ENCODE measurements around the gene LCLAT1.

LCLAT1 gene

DNA sequence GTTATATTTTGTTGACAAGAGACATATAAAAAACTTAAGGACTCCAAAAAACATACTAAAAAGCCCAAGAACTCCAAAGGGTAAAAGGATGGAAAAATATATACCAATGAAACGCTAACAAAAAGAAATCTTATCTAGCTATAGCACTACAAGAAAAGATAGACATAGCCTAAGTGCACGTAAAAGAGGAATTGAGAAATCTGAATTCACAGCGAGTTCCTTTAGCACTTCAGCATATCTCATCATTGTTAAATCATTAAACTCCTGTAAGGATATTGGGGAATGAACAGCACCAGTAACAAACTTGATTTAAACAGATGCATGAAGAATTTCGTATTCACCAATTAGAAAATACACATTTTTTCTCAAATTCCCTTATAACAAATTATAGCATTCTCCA lies 226.1 kb downstream of the LCLAT1 start:
- no peak for DNase-seq (ENCODE audit: low spot score)

- no peak for DNase-seq (ENCODE audit: low spot score)
Measured at GRCh38 chr2:30675758-30676157, 228.7 kb downstream of the LCLAT1 start.

GRCh38 chr2:30677231-30677630 lies 230.2 kb downstream of the LCLAT1 start:
- DNase-seq (ENCODE audit: low spot score), result no peak

DNA sequence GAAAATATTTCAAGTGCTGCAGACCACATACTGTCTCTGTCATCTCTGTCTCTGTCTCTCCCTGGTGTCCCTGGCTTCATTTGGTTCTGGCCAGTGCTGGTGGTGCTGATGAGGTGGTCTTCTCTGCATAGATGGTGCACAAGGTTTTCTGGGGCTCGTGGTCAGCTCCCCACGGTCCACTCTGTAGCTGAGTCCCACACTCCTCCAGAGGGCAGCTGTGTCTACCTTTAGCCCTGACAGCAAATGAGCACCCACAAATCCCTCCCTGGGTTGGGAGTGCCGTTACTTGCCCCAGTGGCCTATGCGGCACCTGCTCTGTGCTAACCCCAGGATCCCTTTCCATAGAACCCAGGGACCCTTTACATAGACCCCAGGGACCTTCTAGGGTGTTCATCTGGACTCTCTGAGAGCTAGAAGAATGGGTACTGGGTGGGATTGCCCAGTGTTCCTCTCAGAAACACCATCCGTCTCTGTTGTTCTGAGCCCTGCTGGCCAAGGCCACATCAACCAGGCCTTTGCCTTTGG lies 230.9 kb downstream of the LCLAT1 start:
- no peak for DNase-seq (ENCODE audit: low spot score)

- DNase-seq (ENCODE audit: low spot score), result no peak
Measured at GRCh38 chr2:30678410-30679137, 231.5 kb downstream of the LCLAT1 start.

DNA sequence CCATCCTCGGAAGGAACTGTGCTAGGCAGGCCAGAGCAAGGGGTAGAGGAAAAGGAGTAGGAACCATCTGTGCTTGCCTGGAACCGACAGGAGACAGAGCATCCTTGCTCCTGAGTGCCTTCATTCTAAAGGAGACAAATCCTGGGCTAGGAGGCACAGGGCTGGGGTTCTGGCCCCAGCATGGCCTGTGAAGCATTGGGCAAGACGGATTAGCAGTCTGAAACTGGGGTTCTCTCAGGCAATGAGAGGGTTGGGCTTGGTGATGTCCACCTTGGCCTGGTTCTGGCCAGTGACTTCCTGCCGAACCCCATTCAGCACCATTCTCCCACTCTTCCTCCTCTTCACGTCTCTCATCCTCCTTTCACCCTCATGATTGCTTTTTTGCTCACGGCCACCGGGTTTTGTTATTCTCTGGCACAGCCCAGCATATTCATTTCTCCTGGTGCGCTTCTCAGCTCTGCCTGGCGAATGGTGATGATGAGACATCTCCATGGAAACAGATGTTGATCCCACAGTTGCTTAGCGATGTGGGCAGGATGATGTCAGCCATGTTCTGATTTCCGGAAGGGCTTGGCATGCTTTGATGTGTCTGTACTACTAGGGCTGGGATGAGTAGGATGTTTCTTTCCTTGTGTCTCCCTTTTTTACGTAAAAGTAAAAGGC lies 232.5 kb downstream of the LCLAT1 start:
- peak; percentile 40 for DNase-seq (ENCODE audit: low spot score)

- DNase-seq (ENCODE audit: low spot score), result no peak
Measured at GRCh38 chr2:30680121-30680520, 233.1 kb downstream of the LCLAT1 start.

DNA sequence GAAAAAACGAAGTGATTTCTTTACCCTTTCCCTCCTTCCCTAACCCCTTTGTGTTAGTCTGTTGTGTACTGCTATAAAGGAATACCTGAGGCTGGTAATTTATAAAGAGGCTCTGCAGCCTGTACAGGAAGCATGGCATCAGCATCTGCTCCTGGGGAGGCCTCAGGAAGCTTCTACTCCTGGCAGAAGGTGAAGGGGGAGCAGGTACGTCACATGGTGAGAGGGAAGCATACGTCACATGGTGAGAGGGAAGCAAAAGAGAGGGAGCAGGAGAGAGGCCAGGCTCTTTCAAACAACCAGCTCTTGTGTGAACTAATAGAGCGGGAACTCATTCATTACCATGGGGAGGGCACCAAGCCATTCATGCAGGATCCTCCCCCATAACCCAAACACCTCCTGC lies 234.0 kb downstream of the LCLAT1 start:
- DNase-seq (ENCODE audit: low spot score), result no peak

DNA sequence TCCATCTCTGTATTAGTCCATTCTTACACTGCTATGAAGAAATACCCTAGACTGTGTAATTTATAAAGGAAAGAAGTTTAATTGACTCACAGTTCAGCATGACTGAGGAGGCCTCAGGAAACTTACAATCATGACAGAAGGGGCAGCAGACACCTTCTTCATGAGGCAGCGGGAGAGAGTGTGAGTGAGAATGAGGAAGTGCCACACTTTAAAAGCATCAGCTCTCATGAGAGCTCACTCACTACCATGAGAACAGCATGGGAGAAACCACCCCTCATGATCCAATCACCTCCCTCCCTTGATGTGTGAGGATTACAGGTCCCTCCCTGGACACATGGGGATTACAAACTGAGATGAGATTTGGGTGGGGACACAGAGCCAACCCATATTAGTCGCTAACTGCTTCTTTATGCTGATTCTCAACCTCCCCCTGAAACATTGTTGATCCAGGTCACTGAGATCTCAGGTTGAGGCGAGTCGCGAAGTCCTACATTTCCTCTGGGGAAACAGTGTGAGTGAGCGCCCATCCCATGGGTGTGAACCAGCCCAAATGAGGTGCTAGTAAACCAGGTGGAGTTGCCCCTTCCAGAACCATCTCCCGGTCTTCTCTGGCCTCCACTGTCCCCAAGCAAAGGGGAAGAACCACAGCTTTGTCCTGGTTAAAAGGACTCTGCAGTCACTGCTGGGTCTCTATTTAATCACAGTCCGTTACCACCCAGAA lies 236.3 kb downstream of the LCLAT1 start:
- no peak for DNase-seq (ENCODE audit: low spot score)

- no peak for DNase-seq (ENCODE audit: low spot score)
Measured at GRCh38 chr2:30684026-30684425, 237.0 kb downstream of the LCLAT1 start.

DNA sequence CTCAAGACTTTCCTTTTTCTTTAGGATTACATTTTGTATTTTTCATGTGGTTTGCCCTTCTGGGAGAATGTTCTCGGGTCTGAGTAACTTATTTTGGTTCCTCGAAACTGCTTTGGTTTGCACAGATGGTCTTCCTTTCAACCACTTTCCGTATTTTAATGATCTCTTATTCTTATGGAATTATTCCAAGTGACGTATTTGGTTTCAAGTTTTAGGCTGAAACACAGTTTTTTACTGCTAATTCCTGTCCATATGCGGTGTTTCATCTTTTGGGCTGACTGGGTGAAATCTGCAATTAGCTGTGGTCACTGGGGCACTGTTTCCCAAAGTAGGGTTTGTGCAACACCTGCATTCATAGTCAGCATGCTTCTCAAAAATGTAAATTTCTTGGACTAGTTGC lies 237.5 kb downstream of the LCLAT1 start:
- DNase-seq (ENCODE audit: low spot score), result no peak

- no peak for DNase-seq (ENCODE audit: low spot score)
Measured at GRCh38 chr2:30684996-30685395, 237.9 kb downstream of the LCLAT1 start.

DNA sequence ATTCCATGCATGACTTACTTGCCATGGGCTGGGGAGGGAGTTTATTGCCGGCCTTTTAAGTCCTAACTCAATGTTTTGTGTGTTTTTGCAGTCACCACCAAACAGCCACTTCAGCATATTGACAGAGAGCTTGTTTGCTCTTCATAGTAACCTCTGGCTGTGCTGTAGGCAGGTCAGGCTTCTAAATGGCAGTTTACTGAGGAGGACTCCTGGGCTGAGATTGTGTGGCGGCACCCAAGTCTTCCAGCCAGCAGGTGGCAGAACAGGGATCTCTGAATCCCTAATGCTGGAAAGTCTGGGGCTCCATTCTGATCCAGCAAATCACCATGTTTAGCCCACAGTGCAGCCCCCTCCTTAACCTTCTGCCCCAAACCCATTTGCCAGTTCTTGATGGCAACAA lies 239.0 kb downstream of the LCLAT1 start:
- DNase-seq (ENCODE audit: low spot score), result no peak

GRCh38 chr2:30686669-30687068 lies 239.6 kb downstream of the LCLAT1 start:
- no peak for DNase-seq (ENCODE audit: low spot score)

- DNase-seq (ENCODE audit: low spot score), result no peak
Measured at GRCh38 chr2:30688956-30689401, 241.9 kb downstream of the LCLAT1 start.

GRCh38 chr2:30689496-30690125 lies 242.6 kb downstream of the LCLAT1 start:
- DNase-seq (ENCODE audit: low spot score), result no peak

- no peak for DNase-seq (ENCODE audit: low spot score)
Measured at GRCh38 chr2:30690126-30690561, 243.1 kb downstream of the LCLAT1 start.

DNA sequence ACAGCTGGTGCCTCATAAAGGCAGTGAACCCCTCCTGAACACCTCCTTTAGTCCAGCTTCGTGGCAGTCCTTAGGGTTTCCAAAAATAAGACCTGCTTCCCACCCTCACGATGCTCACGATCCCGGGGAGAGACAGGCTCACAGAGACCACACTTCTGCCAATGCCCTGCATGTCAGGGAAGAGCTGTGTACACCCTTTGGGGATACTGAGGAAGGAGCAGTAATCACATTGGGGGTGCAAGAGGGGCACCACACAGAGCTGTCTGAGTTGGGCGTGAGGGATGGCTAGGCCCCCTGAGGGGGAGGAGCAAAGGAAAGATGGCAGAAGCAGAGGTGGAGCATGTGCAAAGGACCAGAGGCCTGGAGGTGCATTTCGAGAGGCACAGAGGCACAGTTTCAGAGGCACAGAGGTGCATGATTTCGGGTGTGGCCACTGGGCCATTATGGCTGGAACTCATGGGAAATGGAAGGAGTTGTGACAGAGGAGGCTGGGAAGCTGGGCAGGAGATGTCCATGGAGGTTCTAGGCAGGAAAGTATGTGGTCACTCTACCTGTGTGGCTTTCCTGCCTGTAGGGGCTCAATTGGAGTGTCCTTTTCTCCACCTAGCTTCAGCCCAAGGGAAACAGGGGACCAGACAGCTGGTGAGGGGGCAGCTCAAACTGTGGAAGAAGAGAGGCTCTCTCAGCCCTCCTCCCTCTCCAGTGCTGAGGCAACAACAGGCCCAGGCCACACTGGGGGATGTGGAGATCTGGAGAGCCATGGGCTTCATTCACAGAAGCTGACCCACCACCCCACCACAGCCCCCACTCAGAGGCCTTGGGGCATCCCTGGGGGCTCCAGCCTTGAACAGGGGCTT lies 244.3 kb downstream of the LCLAT1 start:
- no peak for DNase-seq (ENCODE audit: low spot score)

DNA sequence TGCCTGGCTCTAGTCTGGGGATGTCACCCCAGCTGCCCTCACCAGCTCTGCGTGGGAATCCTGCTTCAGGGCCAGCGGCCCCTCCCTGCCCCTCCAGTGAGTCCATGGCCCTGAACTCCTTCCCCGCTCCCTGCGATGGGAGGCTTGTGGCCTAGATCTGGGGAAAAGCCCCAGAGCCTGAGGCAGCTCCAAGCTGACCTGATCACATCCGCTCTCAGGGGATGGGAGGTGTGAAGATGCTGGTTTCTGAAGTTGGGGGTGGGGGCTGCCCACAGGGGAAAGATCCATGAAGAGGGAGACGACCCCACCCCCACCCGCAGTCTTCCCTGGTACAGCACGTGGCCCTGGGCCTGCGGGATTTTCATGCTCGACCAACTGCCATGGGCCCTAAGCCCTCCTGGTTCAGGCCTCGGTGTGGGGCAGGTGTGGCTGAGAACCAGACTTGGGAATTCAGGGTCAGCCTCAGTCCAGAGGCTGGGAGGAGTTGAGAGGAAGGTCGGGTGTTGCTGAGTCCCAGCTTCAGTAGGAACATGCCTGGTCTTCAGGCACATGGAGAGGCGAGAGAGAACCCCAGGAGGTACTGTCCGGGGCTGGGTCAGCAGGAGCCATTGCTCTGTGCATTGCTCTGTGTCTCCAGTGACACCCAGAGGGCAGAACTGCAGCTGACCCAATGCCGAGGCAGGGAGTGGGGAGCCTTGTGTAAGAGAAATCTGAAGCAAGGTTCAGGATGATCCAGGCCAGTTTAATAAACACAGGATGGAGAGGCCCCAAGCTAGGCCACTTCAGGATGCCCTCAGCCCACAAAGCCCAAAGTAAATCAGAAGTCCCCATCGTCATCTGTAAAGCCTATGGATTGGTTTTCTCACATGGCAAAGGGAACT lies 245.1 kb downstream of the LCLAT1 start:
- DNase-seq (ENCODE audit: low spot score), result no peak

DNA sequence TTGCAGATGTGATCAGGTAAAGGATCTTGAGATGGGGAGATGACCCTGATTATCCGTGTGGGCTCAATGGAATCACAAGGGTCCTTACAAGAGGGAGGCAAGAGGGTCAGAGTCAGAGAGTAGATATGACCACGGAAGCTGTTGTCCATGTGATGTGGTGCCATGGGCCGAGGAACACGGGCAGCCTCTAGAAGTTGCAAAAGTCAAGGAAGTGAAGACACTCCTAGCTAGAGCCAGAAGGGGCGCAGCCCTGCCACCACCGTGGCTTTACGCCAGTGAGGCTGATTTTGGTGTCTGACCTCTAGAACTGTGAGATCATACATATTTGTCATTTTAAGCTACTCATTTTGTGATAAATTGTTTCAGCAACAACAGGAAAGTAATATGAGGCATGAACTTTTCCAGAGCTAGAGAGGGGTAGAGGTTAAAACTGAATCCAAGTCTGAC lies 245.8 kb downstream of the LCLAT1 start:
- no peak for DNase-seq (ENCODE audit: low spot score)
